GM21526 (cell line): ENCODE measurements around the gene IL17RE.
"Not testable (repeated sequence)": the region's sequence is repeated elsewhere in the genome, so short reads cannot be mapped to it uniquely, and the experiment has no call there.

Experiments used
- ATAC-seq: cut with Tn5 transposase; IDR thresholded peaks from one replicate; pipeline ENCODE4 v1.9.1; 2021; ENCODE audit warnings: moderate library complexity; ENCODE audit not compliant: unreplicated experiment, low FRiP score

IL17RE gene

GRCh38 chr3:9900965-9901415, 1.7 kb upstream of the IL17RE start:
- not testable (repeated sequence) for ATAC-seq

DNA sequence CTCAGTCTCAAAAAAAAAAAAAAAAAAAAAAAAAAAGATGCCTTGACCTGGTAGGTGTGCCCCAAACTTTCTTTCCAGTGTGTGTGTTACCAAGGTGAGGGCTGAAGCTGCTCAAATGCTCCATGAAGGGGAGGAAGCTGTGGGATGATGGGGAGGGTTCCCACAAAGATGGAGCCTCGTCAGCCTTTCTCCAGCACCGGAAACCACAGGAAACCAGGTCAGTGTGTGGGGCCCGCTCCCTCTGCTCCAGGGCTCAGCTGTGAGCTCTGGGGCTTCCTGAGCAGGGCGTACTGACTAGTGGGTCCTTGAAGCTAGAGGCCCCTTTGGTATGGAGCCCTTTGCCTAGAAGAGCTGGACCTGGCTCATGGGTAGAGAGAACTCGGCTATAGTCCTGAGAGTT, 681 bp upstream of the IL17RE start:
- ATAC-seq = no peak

- no peak for ATAC-seq
Observed at GRCh38 chr3:9903238-9903624, 583 bp downstream of the IL17RE start.

GRCh38 chr3:9903904-9904303, 1.3 kb downstream of the IL17RE start:
- ATAC-seq = no peak

GRCh38 chr3:9906480-9906879, 3.8 kb downstream of the IL17RE start:
- no peak for ATAC-seq

DNA sequence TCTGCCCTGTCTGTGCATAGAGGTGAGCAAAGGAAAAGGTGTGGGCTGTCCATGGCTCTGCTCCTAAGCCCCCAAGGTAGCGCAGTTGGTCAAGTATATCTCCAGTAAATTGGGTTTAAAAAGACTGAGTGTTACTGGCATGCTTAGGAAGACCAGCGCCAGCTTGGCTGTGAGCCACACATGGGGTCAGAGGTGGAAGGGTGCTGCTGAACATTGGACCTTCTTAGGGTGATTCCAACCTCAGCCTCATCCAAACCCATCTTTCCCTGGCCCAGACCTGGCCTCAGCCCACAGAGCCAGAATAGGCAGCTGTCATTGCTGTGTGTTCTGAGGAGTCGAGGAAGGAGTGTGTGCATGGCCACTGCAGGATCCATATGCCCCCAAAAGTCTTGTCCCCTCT, 5.6 kb downstream of the IL17RE start:
- ATAC-seq = no peak

DNA sequence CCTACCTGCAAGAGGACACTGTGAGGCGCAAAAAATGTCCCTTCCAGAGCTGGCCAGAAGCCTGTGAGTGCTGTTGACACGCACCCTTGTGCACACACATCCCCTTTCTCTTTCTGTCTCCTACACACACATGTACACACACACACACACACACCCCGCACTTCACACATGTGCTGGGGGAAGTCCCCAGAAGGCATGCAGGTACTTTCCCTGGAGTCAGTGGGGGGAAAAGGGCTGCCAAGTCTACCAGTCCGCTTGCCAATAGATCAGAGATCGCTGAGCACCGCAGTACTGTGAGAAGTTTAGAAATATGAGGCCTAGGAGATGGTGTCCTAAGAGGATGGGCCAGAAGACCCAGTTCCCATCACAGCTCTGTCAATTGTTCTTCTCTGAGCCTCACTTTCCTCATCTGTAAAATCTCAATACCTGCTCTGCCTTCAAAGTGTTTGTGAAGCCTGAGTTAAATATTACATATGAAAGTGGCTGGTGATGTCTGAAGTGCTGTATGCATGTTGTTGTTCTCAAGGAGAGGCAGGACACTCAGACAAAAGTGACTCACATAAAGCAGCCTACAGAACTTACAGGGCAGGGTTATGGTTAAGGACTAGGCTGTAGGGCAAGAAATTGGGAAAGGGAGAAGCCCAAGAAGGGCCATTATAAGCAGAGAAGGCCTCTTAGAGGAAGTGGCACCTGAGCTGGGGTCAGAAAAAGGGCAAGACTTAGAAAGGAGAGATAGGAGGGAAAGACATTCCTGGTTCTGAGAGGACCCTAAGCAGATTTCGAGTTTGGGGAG, 6.8 kb downstream of the IL17RE start:
- ATAC-seq = no peak

GRCh38 chr3:9911863-9912262, 9.2 kb downstream of the IL17RE start:
- ATAC-seq = no peak

- ATAC-seq = no peak
Observed at GRCh38 chr3:9912294-9912935, 9.8 kb downstream of the IL17RE start.

DNA sequence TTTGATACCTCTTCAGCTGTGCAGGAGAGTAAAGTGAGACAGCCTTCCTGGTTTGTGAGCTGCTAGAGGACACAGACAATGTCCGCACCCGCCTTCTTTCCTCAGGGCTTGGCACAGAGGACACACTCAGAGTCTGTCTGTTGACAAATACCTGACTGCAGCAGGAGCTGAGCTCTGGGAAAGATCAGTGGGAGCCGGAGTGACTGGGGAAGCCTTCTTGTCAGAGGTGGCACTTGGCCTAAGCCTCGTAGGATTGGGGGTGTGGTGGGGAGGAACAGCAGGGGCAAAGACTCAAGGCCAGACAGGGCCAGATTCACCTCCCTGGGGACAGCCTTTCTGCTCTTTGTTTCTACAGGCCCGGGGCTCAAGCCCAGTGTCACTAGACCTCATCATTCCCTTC, 11.0 kb downstream of the IL17RE start:
- ATAC-seq = no peak

GRCh38 chr3:9914011-9914410, 11.4 kb downstream of the IL17RE start:
- no peak for ATAC-seq

DNA sequence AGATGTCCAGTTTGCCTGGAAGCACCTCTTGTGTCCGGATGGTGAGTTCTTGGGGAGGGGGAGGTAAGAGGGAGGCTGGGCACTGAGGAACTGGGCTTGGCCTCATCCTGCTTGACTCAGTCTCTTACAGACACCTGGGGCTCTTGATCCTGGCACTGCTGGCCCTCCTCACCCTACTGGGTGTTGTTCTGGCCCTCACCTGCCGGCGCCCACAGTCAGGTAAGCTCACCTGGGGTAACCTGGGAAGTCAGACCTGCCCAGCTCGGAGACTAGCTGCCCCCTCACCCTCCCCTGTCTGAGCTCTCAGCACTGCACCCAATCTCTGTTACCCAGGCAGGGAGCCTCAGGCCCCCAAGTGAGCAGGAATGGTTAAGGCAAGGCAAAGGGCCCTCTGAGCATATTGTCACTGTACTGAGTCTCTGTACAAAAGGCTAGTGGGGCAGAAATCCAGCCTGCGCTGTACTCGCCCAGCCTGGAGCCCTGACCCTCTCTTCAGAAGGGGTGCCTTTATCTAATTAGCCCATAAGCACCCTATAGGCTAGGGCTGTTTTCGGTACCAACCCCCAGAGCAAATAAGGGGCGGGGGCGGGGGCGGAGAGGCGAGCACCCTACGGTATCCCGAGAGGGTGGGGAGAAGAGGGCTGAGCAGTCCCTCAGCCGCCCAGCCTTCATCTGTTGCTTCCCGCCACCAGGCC, 12.1 kb downstream of the IL17RE start:
- no peak for ATAC-seq

- no peak for ATAC-seq
Observed at GRCh38 chr3:9915254-9916141, 12.8 kb downstream of the IL17RE start.

GRCh38 chr3:9916346-9916733, 13.7 kb downstream of the IL17RE start:
- ATAC-seq = no peak

DNA sequence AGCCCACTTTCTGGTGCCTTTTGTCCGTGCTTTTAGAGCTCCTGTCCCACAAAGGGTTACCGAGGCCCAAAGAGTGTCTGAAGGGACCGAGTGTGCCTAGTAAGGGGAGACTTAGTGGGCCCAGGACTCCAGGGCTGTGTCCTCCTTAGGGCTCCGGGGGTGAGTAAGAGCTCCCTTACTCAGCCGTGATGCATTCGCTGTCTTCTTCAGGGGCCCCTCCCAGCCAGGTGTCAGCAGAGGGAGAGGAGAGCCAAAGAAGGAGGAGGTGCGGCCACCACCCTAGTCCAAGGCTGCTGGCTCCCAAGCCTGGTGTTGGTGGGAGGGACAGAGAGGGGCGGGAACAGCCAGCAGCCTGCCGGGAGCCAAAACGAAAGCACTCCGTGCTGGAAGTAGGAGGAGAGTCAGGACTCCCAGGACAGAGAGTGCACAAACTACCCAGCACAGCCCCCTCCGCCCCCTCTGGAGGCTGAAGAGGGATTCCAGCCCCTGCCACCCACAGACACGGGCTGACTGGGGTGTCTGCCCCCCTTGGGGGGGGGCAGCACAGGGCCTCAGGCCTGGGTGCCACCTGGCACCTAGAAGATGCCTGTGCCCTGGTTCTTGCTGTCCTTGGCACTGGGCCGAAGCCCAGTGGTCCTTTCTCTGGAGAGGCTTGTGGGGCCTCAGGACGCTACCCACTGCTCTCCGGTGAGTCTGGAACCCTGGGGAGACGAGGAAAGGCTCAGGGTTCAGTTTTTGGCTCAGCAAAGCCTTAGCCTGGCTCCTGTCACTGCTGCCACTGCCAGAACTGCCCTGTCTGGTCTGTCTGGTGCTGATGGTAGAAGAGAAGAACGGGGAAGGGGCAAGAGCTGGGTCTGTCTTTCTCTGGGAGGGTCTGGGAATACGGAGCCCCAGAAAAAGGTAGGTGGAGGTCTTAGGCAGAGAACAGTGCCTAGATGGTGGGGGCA, 14.4 kb downstream of the IL17RE start, which contains the start of gene IL17RC:
TSS of gene IL17RC (plus strand) at position 365 of the 947 bp plus-strand sequence. CDS start at position 583, 218 bp downstream.
- ATAC-seq = no peak

DNA sequence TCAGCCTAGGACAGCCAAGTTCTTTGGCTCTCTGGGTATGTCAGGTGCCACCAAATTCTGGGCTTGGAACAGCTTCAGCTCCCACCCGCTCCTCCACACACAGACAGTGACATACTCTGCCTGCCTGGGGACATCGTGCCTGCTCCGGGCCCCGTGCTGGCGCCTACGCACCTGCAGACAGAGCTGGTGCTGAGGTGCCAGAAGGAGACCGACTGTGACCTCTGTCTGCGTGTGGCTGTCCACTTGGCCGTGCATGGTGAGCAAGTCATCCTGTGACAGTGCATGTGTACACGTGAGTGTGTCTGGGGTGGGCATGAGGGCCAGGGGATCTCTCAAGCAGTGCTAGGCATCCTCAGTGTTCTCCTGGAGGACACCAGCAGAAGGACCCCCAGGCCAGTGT, 15.2 kb downstream of the IL17RE start:
- no peak for ATAC-seq

GRCh38 chr3:9918261-9919038, 15.8 kb downstream of the IL17RE start:
- no peak for ATAC-seq

GRCh38 chr3:9928158-9928557, 25.5 kb downstream of the IL17RE start:
- no peak for ATAC-seq
